K562 (cell line): ENCODE data around the gene DUSP23. TPM values are rescaled to one million over a fixed set of nuclear protein-coding genes. Genes with fewer than 3 reads are reported as not detected.

ENCODE experiments used
- CBFA2T2 ChIP-seq: fragments of 450-650 bp; conservative IDR thresholded peaks from 2 replicates; pipeline ENCODE4 v1.6.1; 2017; ENCODE audit warnings: mild to moderate bottlenecking
- CHD1 ChIP-seq: fragments of 200-600 bp; sonication (generic); IDR thresholded peaks from one replicate; pipeline ENCODE4 v1.6.1; 2012; ENCODE audit warnings: mild to moderate bottlenecking, moderate library complexity, low read length, inconsistent platforms
- DPF2 ChIP-seq: fragments of 450-650 bp; IDR thresholded peaks from 2 replicates; pipeline ENCODE4 v1.6.1; 2016
- HCFC1 ChIP-seq: IDR thresholded peaks from 2 replicates; pipeline ENCODE4 v1.6.1; 2012; ENCODE audit warnings: low read depth, low read length, improper control_type of control experiment
- HNRNPH1 ChIP-seq: fragments of 200-400 bp; formaldehyde crosslinking; optimal IDR thresholded peaks from 2 replicates; pipeline ENCODE3; 2017; ENCODE audit warnings: low read depth, mild to moderate bottlenecking, low read length, moderate library complexity
- MTA3 ChIP-seq: fragments of 450-650 bp; formaldehyde crosslinking; IDR thresholded peaks from 2 replicates; pipeline ENCODE4 v1.6.1; 2017; ENCODE audit warnings: mild to moderate bottlenecking, borderline replicate concordance
- PCBP2 ChIP-seq: fragments of 200-400 bp; formaldehyde crosslinking; IDR thresholded peaks from 2 replicates; pipeline ENCODE4 v1.6.1; 2018; ENCODE audit warnings: low read length, low read depth, mild to moderate bottlenecking, moderate library complexity; ENCODE audit not compliant: poor library complexity, severe bottlenecking
- PHF21A ChIP-seq: fragments of 450-650 bp; IDR thresholded peaks from 2 replicates; pipeline ENCODE4 v1.6.1; 2017; ENCODE audit warnings: low read depth, borderline replicate concordance
- POLR2B ChIP-seq: fragments of 450-650 bp; IDR thresholded peaks from 2 replicates; pipeline ENCODE4 v1.6.1; 2018; ENCODE audit warnings: low read depth; ENCODE audit not compliant: partially characterized antibody
- XRCC3 ChIP-seq: fragments of 450-650 bp; IDR thresholded peaks from 2 replicates; pipeline ENCODE4 v1.6.1; 2017; ENCODE audit warnings: mild to moderate bottlenecking, moderate library complexity
- ZC3H11A ChIP-seq: IDR thresholded peaks from 2 replicates; pipeline ENCODE4 v1.6.1; 2012; ENCODE audit warnings: low read depth, low read length, improper control_type of control experiment
- ZNF23 ChIP-seq: fragments of 250-450 bp; sonication (Bioruptor Pico); IDR thresholded peaks from 2 replicates; pipeline ENCODE4 v1.4.0; 2020; ENCODE audit warnings: mild to moderate bottlenecking
- polyA plus RNA-seq, 8 experiments: library from polyadenylated mRNA; depleted of rRNA in 4 of 8; stranded (reverse) in 5 of 8; unstranded in 3 of 8; fragments of >200 nt; fragmentation: Nextera tagmentation in 2 of 8; fragmentation: Illumina TruSeq in 1 of 8; extraction: Ambion mirVana in 2 of 8; extraction: Trizol in 1 of 8; gene quantifications; 2 replicates each; pipeline versions ENCODE4 v1.2.1 to v1.2.3, GENCODE V29; 2011 to 2014; ENCODE audit warnings: inconsistent platforms in 1 of 8, missing spikeins in 1 of 8
- total RNA-seq, 7 experiments: library from RNA; depleted of rRNA in 6 of 7; stranded (reverse); fragments of >200 nt in 6 of 7; fragmentation: Illumina TruSeq in 2 of 7; extraction: Trizol in 2 of 7; gene quantifications; 2 replicates each; pipeline versions ENCODE4 v1.2.1 to v1.2.3, GENCODE V29; 2011 to 2021; ENCODE audit warnings: low replicate concordance in 1 of 7
- TF ChIP-seq, protein P1 (sequence below): fragments of 250-450 bp; sonication (Bioruptor Pico); IDR thresholded peaks from 2 replicates; pipeline ENCODE4 v1.5.0; 2021
- TF ChIP-seq, protein P2 (sequence below): fragments of 250-450 bp; sonication (Bioruptor Pico); IDR thresholded peaks from 2 replicates; pipeline ENCODE4 v1.9.0; 2021; ENCODE audit warnings: mild to moderate bottlenecking, inconsistent platforms
- TF ChIP-seq, protein P3 (sequence below): sonication (generic); formaldehyde crosslinking; IDR thresholded peaks from 2 replicates; pipeline ENCODE4 v1.8.0; 2023; ENCODE audit warnings: mild to moderate bottlenecking, missing genetic modification reagents
- TF ChIP-seq, protein P4 (sequence below): sonication (generic); formaldehyde crosslinking; IDR thresholded peaks from 2 replicates; pipeline ENCODE4 v1.8.0; 2022; ENCODE audit warnings: missing genetic modification reagents, mild to moderate bottlenecking, moderate library complexity, borderline replicate concordance
- TF ChIP-seq, protein P5 (sequence below): IDR thresholded peaks from 2 replicates; pipeline ENCODE4 v1.6.1; 2011; ENCODE audit warnings: borderline replicate concordance, low read depth, mild to moderate bottlenecking, moderate library complexity, low read length; ENCODE audit not compliant: insufficient read depth, poor library complexity, severe bottlenecking

The DUSP23 gene
- total and polyA plus RNA-seq, 9 of the 15 experiments (the other 6 are each of a cell fraction or from before 2014, with no cell fraction given): 1.0 to 34.8 (median 13.7) TPM

DNA sequence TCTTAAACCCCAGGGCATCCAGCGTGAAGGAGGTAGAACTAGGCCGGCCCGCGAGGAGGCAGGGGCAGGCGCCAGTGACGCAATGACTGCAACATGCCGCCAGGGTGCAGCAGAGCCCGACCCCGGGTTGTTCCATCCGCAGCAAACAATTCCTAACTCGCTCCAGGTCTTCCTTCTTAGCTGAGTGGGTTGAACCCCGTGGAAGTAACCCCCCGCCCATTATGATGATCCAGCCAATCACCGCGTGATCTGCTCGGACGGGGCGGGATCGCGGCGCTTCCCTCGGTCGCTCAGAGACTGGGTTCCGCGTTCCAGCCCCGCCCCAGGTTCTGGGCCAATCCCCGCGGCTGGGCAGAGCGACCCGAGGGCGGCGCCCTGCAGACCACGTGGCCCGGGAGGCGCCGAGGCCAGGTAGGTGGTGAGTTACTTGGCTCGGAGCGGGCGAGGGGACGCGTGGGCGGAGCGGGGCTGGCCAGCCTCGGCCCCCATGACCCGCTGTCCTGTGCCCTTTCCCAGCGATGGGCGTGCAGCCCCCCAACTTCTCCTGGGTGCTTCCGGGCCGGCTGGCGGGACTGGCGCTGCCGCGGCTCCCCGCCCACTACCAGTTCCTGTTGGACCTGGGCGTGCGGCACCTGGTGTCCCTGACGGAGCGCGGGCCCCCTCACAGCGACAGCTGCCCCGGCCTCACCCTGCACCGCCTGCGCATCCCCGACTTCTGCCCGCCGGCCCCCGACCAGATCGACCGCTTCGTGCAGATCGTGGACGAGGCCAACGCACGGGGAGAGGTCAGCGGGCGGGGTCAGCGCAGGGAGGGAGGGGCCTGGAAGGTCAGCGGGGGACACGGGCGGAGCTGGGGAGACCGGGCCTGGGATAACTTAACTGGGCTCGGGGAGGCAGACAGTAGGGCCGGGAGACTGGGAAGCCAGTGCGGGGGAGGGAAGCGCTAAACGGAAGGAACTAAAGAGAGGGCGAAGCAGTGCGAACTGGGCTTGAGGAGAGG, at the start of gene DUSP23 (continued):
- TF ChIP-seq PCBP2 (no peak), HNRNPH1 (no peak), ZNF23 (CRISPR knock-in tag) (no peak), PHF21A (no peak), MTA3 (peak; percentile 65; the same call in 1 of the 2 replicates), DPF2 (no peak), POLR2B (no peak), HCFC1 (peak; percentile 43; the same call in 1 of the 2 replicates), CHD1 (no peak), XRCC3 (no peak), CBFA2T2 (peak; percentile 52), ZC3H11A (no peak)
- TF ChIP-seq, protein P1, sequence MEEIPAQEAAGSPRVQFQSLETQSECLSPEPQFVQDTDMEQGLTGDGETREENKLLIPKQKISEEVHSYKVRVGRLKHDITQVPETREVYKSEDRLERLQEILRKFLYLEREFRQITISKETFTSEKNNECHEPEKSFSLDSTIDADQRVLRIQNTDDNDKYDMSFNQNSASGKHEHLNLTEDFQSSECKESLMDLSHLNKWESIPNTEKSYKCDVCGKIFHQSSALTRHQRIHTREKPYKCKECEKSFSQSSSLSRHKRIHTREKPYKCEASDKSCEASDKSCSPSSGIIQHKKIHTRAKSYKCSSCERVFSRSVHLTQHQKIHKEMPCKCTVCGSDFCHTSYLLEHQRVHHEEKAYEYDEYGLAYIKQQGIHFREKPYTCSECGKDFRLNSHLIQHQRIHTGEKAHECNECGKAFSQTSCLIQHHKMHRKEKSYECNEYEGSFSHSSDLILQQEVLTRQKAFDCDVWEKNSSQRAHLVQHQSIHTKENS (CRISPR knock-in tag): no peak
- TF ChIP-seq, protein P2, sequence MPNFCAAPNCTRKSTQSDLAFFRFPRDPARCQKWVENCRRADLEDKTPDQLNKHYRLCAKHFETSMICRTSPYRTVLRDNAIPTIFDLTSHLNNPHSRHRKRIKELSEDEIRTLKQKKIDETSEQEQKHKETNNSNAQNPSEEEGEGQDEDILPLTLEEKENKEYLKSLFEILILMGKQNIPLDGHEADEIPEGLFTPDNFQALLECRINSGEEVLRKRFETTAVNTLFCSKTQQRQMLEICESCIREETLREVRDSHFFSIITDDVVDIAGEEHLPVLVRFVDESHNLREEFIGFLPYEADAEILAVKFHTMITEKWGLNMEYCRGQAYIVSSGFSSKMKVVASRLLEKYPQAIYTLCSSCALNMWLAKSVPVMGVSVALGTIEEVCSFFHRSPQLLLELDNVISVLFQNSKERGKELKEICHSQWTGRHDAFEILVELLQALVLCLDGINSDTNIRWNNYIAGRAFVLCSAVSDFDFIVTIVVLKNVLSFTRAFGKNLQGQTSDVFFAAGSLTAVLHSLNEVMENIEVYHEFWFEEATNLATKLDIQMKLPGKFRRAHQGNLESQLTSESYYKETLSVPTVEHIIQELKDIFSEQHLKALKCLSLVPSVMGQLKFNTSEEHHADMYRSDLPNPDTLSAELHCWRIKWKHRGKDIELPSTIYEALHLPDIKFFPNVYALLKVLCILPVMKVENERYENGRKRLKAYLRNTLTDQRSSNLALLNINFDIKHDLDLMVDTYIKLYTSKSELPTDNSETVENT (CRISPR knock-in tag): 0 out of 2 replicates have a peak, but pooled peaks have one; percentile 12
- TF ChIP-seq, protein P3, sequence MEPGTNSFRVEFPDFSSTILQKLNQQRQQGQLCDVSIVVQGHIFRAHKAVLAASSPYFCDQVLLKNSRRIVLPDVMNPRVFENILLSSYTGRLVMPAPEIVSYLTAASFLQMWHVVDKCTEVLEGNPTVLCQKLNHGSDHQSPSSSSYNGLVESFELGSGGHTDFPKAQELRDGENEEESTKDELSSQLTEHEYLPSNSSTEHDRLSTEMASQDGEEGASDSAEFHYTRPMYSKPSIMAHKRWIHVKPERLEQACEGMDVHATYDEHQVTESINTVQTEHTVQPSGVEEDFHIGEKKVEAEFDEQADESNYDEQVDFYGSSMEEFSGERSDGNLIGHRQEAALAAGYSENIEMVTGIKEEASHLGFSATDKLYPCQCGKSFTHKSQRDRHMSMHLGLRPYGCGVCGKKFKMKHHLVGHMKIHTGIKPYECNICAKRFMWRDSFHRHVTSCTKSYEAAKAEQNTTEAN (CRISPR knock-in tag): no peak
- TF ChIP-seq, protein P4, sequence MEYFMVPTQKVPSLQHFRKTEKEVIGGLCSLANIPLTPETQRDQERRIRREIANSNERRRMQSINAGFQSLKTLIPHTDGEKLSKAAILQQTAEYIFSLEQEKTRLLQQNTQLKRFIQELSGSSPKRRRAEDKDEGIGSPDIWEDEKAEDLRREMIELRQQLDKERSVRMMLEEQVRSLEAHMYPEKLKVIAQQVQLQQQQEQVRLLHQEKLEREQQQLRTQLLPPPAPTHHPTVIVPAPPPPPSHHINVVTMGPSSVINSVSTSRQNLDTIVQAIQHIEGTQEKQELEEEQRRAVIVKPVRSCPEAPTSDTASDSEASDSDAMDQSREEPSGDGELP (CRISPR knock-in tag): peak; percentile 75; the same call in 1 of the 2 replicates
- TF ChIP-seq, protein P5, sequence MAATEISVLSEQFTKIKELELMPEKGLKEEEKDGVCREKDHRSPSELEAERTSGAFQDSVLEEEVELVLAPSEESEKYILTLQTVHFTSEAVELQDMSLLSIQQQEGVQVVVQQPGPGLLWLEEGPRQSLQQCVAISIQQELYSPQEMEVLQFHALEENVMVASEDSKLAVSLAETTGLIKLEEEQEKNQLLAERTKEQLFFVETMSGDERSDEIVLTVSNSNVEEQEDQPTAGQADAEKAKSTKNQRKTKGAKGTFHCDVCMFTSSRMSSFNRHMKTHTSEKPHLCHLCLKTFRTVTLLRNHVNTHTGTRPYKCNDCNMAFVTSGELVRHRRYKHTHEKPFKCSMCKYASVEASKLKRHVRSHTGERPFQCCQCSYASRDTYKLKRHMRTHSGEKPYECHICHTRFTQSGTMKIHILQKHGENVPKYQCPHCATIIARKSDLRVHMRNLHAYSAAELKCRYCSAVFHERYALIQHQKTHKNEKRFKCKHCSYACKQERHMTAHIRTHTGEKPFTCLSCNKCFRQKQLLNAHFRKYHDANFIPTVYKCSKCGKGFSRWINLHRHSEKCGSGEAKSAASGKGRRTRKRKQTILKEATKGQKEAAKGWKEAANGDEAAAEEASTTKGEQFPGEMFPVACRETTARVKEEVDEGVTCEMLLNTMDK: no peak
